ENCODE results near the gene SERPINE3.

SERPINE3 gene

DNA sequence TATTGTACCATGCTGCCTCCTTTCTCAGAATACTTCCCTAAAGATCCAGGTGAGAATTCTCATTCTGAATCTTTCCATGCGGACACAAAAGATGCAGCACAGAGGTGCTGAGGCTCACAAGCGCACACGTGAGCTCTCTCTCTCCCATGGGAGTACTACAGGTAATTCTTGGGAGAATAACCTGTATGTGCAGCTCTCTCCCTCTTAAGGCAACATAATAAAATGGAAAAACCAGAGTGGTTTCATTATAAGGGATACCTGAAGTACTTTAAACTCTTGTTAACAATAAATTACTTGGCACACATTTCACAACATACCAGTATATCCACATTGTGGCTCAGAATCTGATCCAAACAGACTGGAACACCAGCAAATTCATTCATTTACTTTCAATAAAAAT lies 72.9 kb downstream of the SERPINE3 start:
- no peaks in the 10 kb centered on the region for H3K27me3 ChIP-seq (ENCODE audit: insufficient read depth, insufficient read length)
- no peaks in the 10 kb centered on the region for H3K36me3 ChIP-seq (ENCODE audit: insufficient read depth, insufficient read length, low read length)
- no peak overlapping the region for H3K9ac ChIP-seq (ENCODE audit: insufficient read length, low read depth)

More for the DNA sequence above, 72.9 kb downstream of the SERPINE3 start:
- Histone ChIP-seq H3K4me3 (ENCODE audit: insufficient read length, low read depth) (no peak overlapping the region), H3K9me3 (ENCODE audit: insufficient read depth, low read length) (no peaks in the 10 kb centered on the region), H3K4me1 (ENCODE audit: insufficient read depth, insufficient read length) (no peaks in the 10 kb centered on the region)
- TF ChIP-seq YY1 (IDR thresholded peaks at IDR 0.05; ENCODE audit: insufficient read depth, insufficient read length) (no peak), SUZ12 (IDR thresholded peaks at IDR 0.05; ENCODE audit: extremely low read depth, insufficient read depth, insufficient read length) (no peak), ZNF274 (IDR thresholded peaks at IDR 0.05; ENCODE audit: low read depth, low read length) (no peak)
- no peak for DNase-seq (ENCODE audit: low read depth, low spot score)
